BE2C (cell line): ENCODE measurements around the gene RNF31.

Experiments used
- DNase-seq: peaks from one replicate; pipeline ENCODE4 v3.0.0-alpha.2; 2020
- H3K27me3 ChIP-seq: fragments of 250-450 bp; sonication (Bioruptor Pico); 2 replicates; pipeline ENCODE4 v1.5.1; 2020; ENCODE audit warnings: mild to moderate bottlenecking
- H3K36me3 ChIP-seq: fragments of 250-450 bp; sonication (Bioruptor Pico); 2 replicates; pipeline ENCODE4 v1.5.1; 2020; ENCODE audit warnings: mild to moderate bottlenecking
- H3K4me1 ChIP-seq: fragments of 250-450 bp; sonication (Bioruptor Pico); 2 replicates; pipeline ENCODE4 v1.5.1; 2020
- H3K4me3 ChIP-seq: 2 replicates; pipeline ENCODE4 v1.5.1; 2011; ENCODE audit warnings: low read depth, low read length
- H3K9me3 ChIP-seq: fragments of 250-450 bp; sonication (Bioruptor Pico); 2 replicates; pipeline ENCODE4 v1.5.1; 2020
- CTCF ChIP-seq: IDR thresholded peaks from 2 replicates; pipeline ENCODE4 v1.5.1; 2012; ENCODE audit warnings: mild to moderate bottlenecking, low read depth, low read length

The RNF31 gene

GRCh38 chr14:24135834-24136683 lies 11.2 kb upstream of the RNF31 start, which contains the start of gene PSME1:
Gene PSME1, plus strand, starts transcription at chr14:24136194. Its CDS starts 69 bp downstream, at chr14:24136263.
- peak; percentile 96 for DNase-seq
- Histone ChIP-seq H3K36me3 (peaks cover 16% of the 10 kb centered on the region), H3K9me3 (no peaks in the 10 kb centered on the region), H3K4me1 (no peaks in the 10 kb centered on the region), H3K27me3 (no peaks in the 10 kb centered on the region), H3K4me3 (peak within 1 kb of the TSS; percentile 80)
- no peak for TF ChIP-seq CTCF

DNA sequence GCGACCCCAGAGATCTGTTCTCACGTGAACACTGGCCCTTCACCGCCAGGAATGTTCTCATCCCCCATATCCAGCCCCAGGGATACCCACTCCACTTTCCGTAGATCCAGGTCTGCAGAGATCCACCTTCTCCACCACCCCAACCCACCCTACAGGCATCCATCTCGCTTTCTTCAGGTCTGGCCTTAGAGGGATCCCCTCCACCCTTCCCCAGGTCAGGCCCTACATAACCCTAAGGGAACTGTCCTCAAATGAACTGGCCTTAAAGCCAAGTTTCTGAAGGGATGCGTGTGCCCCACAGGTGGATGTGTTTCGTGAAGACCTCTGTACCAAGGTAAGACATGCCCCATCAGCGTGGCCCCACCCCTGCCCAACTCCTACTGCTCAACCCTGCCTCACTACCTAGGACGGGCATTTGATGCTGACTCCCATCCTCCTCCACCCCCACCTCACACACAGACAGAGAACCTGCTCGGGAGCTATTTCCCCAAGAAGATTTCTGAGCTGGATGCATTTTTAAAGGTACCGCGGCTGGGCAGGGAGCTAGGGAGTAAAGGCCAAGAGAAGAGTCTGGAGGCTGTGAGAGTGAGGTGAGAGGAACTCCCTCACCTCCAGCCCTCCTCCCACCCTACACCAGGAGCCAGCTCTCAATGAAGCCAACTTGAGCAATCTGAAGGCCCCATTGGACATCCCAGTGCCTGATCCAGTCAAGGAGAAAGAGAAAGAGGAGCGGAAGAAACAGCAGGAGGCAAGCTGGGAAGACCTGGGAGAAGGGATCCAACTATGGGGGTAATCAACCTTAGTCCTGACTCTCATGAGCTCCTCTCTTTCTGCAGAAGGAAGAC lies 10.4 kb upstream of the RNF31 start:
- no peak for TF ChIP-seq CTCF
- no peak for DNase-seq
- Histone ChIP-seq H3K36me3 (peaks cover 16% of the 10 kb centered on the region), H3K4me1 (no peaks in the 10 kb centered on the region), H3K4me3 (peak overlapping the region; percentile 80), H3K27me3 (no peaks in the 10 kb centered on the region), H3K9me3 (no peaks in the 10 kb centered on the region)

GRCh38 chr14:24137529-24138395 lies 9.5 kb upstream of the RNF31 start:
- no peak for DNase-seq
- H3K36me3 ChIP-seq: peaks cover 16% of the 10 kb centered on the region
- H3K27me3 ChIP-seq: no peaks in the 10 kb centered on the region
- no peak for TF ChIP-seq CTCF
- H3K9me3 ChIP-seq: no peaks in the 10 kb centered on the region
- H3K4me1 ChIP-seq: no peaks in the 10 kb centered on the region
- H3K4me3 ChIP-seq: no peak overlapping the region

GRCh38 chr14:24138396-24139271 lies 8.7 kb upstream of the RNF31 start:
- Histone ChIP-seq H3K4me3 (no peak overlapping the region), H3K36me3 (peaks cover 16% of the 10 kb centered on the region)

More at GRCh38 chr14:24138396-24139271, 8.7 kb upstream of the RNF31 start:
- Histone ChIP-seq H3K9me3 (no peaks in the 10 kb centered on the region), H3K4me1 (no peaks in the 10 kb centered on the region), H3K27me3 (no peaks in the 10 kb centered on the region)
- DNase-seq: no peak
- no peak for TF ChIP-seq CTCF
